IMR-90 (cell line): ENCODE data around the gene RENBP.

Source experiments
- CEBPB ChIP-seq: IDR thresholded peaks from 2 replicates; pipeline ENCODE4 v1.6.1; 2012; ENCODE audit warnings: low read depth, low read length, improper control_type of control experiment
- CTCF ChIP-seq: conservative IDR thresholded peaks from 2 replicates; pipeline ENCODE4 v1.5.1; 2012; ENCODE audit warnings: mild to moderate bottlenecking, low read depth, low read length, improper control_type of control experiment
- ELK1 ChIP-seq: fragments of 150-350 bp; IDR thresholded peaks from 2 replicates; pipeline ENCODE4 v1.6.1; 2016; ENCODE audit warnings: low read depth, mild to moderate bottlenecking, low read length, moderate library complexity, borderline replicate concordance
- FOS ChIP-seq: fragments of 150-350 bp; IDR thresholded peaks from 2 replicates; pipeline ENCODE4 v1.6.1; 2016; ENCODE audit warnings: low read depth, low read length
- MAFK ChIP-seq: IDR thresholded peaks from 2 replicates; pipeline ENCODE4 v1.6.1; 2012; ENCODE audit warnings: low read depth, low read length, improper control_type of control experiment
- MXI1 ChIP-seq: IDR thresholded peaks from 2 replicates; pipeline ENCODE4 v1.6.1; 2012; ENCODE audit warnings: low read depth, mild to moderate bottlenecking, low read length, moderate library complexity, borderline replicate concordance
- NFE2L2 ChIP-seq: fragments of 150-350 bp; IDR thresholded peaks from 2 replicates; pipeline ENCODE4 v1.6.1; 2016; ENCODE audit warnings: low read depth, mild to moderate bottlenecking, low read length
- POLR2A ChIP-seq: IDR thresholded peaks from 2 replicates; pipeline ENCODE4 v1.6.1; 2012; ENCODE audit warnings: mild to moderate bottlenecking, low read depth, low read length
- RAD21 ChIP-seq: IDR thresholded peaks from 2 replicates; pipeline ENCODE4 v1.6.1; 2012; ENCODE audit warnings: low read length, improper control_type of control experiment
- RCOR1 ChIP-seq: IDR thresholded peaks from 2 replicates; pipeline ENCODE4 v1.6.1; 2012; ENCODE audit warnings: mild to moderate bottlenecking, low read length, improper control_type of control experiment; ENCODE audit not compliant: insufficient replicate concordance
- SMC3 ChIP-seq: fragments of 150-350 bp; IDR thresholded peaks from 2 replicates; pipeline ENCODE4 v1.6.1; 2016; ENCODE audit warnings: low read depth, mild to moderate bottlenecking, antibody characterized with exemption, low read length, moderate library complexity
- USF2 ChIP-seq: fragments of 150-350 bp; IDR thresholded peaks from 2 replicates; pipeline ENCODE4 v1.6.1; 2017; ENCODE audit warnings: mild to moderate bottlenecking, antibody characterized with exemption, low read length, low read depth

GRCh38 chrX:153929576-153929975 is 14.9 kb downstream of the RENBP start:
- TF ChIP-seq SMC3, result no peak
- no peak for TF ChIP-seq CTCF
- no peak for TF ChIP-seq FOS
- TF ChIP-seq POLR2A, result no peak
- no peak for TF ChIP-seq MAFK
- no peak for TF ChIP-seq RAD21
- no peak for TF ChIP-seq NFE2L2
- TF ChIP-seq ELK1, result no peak
- no peak for TF ChIP-seq CEBPB
- TF ChIP-seq RCOR1, result no peak
- no peak for TF ChIP-seq USF2
- TF ChIP-seq MXI1, result no peak
